CD14-positive monocyte (primary cell): ENCODE data around the gene CDK2. TPM values are rescaled to one million over a fixed set of nuclear protein-coding genes. Genes with fewer than 3 reads are reported as not detected.
A peak's percentile ranks its signal among the peaks of the same experiment; 100 is the strongest.

Experiments
- DNase-seq, 3 donors: peaks; one replicate each; pipeline ENCODE4 v3.0.0-alpha.2; 2011 to 2022
- H2AFZ ChIP-seq: 2 replicates; pipeline ENCODE4 v1.6.0; 2012; ENCODE audit warnings: mild to moderate bottlenecking, low read depth, low read length, inconsistent platforms; ENCODE audit not compliant: insufficient read depth, poor library complexity, severe bottlenecking
- H3K27ac ChIP-seq, 2 donors: 1 replicate in 1 of 2; 2 replicates in 1 of 2; pipeline ENCODE4 v1.5.1; 2012 to 2013; ENCODE audit warnings: low read length in 2 of 2, control low read depth in 1 of 2, inconsistent platforms in 1 of 2, low read depth in 1 of 2, mild to moderate bottlenecking in 1 of 2
- H3K27me3 ChIP-seq, 2 donors: one replicate each; pipeline versions ENCODE4 v1.6.0 to v1.6.1; 2011 to 2013; ENCODE audit warnings: low read length in 2 of 2; ENCODE audit not compliant: control insufficient read depth in 2 of 2, insufficient read depth in 2 of 2
- H3K36me3 ChIP-seq, 2 donors: replicated peaks in 1 of 2; 1 replicate in 1 of 2; 2 replicates in 1 of 2; pipeline versions ENCODE4 v1.5.1 to v1.6.1; 2012 to 2013; ENCODE audit warnings: low read length in 2 of 2, control low read depth in 1 of 2, inconsistent platforms in 1 of 2, mild to moderate bottlenecking in 1 of 2; ENCODE audit not compliant: insufficient read depth in 2 of 2, control insufficient read depth in 1 of 2
- H3K4me1 ChIP-seq, 2 donors: 1 replicate in 1 of 2; 2 replicates in 1 of 2; pipeline versions ENCODE4 v1.5.1 to v1.6.1; 2012 to 2013; ENCODE audit warnings: low read length in 2 of 2, control low read depth in 1 of 2, inconsistent platforms in 1 of 2, mild to moderate bottlenecking in 1 of 2, moderate library complexity in 1 of 2; ENCODE audit not compliant: insufficient read depth in 2 of 2, control insufficient read depth in 1 of 2
- H3K4me2 ChIP-seq: replicated peaks from 2 replicates; pipeline ENCODE3; 2012; ENCODE audit warnings: low read length, moderate library complexity, mild to moderate bottlenecking; ENCODE audit not compliant: poor library complexity, severe bottlenecking; ENCODE audit errors: extremely low read depth
- H3K4me3 ChIP-seq, 3 experiments: fragments of 200-600 bp in 1 of 3; sonication (generic) in 1 of 3; replicated peaks in 1 of 3; 1 replicate in 2 of 3; 2 replicates in 1 of 3; pipeline ENCODE4 v1.5.1; 2011 to 2013; ENCODE audit warnings: low read length in 3 of 3, mild to moderate bottlenecking in 3 of 3, control low read depth in 2 of 3, low read depth in 2 of 3, inconsistent platforms in 1 of 3, moderate library complexity in 1 of 3
- H3K79me2 ChIP-seq: 2 replicates; pipeline ENCODE4 v1.6.0; 2012; ENCODE audit warnings: mild to moderate bottlenecking, control low read depth, inconsistent platforms, low read length, moderate library complexity; ENCODE audit not compliant: insufficient read depth
- H3K9ac ChIP-seq: 2 replicates; pipeline ENCODE4 v1.6.0; 2017; ENCODE audit warnings: low read length, mild to moderate bottlenecking; ENCODE audit not compliant: insufficient read depth, poor library complexity, severe bottlenecking
- H3K9me3 ChIP-seq, 2 donors: replicated peaks in 1 of 2; 1 replicate in 1 of 2; 2 replicates in 1 of 2; pipeline versions ENCODE4 v1.5.1 to v1.6.1; 2012 to 2013; ENCODE audit warnings: low read length in 2 of 2, control low read depth in 1 of 2; ENCODE audit not compliant: control insufficient read depth in 1 of 2, insufficient read depth in 1 of 2
- H4K20me1 ChIP-seq: 2 replicates; pipeline ENCODE4 v1.6.0; 2012; ENCODE audit warnings: mild to moderate bottlenecking, low read length, control low read depth, moderate library complexity; ENCODE audit not compliant: insufficient read depth
- H3K27ac Mint-ChIP-seq, 7 donors: one replicate each; pipeline ENCODE4 v1.8.0; 2020; ENCODE audit warnings: mild to moderate bottlenecking in 7 of 7, mixed read lengths in 7 of 7, moderate library complexity in 6 of 7, inconsistent platforms in 2 of 7
- H3K27me3 Mint-ChIP-seq, 3 donors: one replicate each; pipeline ENCODE4 v1.8.0; 2021 to 2022; ENCODE audit warnings: low read depth in 3 of 3, mild to moderate bottlenecking in 3 of 3, mixed read lengths in 3 of 3, moderate library complexity in 3 of 3, inconsistent platforms in 1 of 3
- H3K36me3 Mint-ChIP-seq, 2 donors: one replicate each; pipeline ENCODE4 v1.8.0; 2020; ENCODE audit warnings: mixed read lengths in 2 of 2, inconsistent platforms in 1 of 2, mild to moderate bottlenecking in 1 of 2
- H3K4me1 Mint-ChIP-seq: one replicate; pipeline ENCODE4 v1.8.0; 2020; ENCODE audit warnings: mild to moderate bottlenecking, mixed read lengths
- H3K4me3 Mint-ChIP-seq, 2 donors: one replicate each; pipeline ENCODE4 v1.8.0; 2020; ENCODE audit warnings: mild to moderate bottlenecking in 2 of 2, mixed read lengths in 2 of 2, moderate library complexity in 1 of 2
- H3K9me3 Mint-ChIP-seq, 7 donors: one replicate each; pipeline ENCODE4 v1.8.0; 2020 to 2022; ENCODE audit warnings: mixed read lengths in 7 of 7, mild to moderate bottlenecking in 6 of 7, moderate library complexity in 6 of 7, inconsistent platforms in 2 of 7
- CTCF ChIP-seq: fragments of 200-600 bp; IDR thresholded peaks from one replicate; pipeline ENCODE4 v1.8.0; 2022; ENCODE audit warnings: antibody characterized with exemption, mild to moderate bottlenecking
- WGBS: methylation state at CpG from one replicate; pipeline ENCODE4 v1.1.5; 2013; ENCODE audit warnings: missing lambda C conversion rate; ENCODE audit not compliant: insufficient coverage; 5-methylcytosine and 5-hydroxymethylcytosine counted together
- intact Hi-C, 2 donors: fragments of 100-400 bp; cut with micrococcal nuclease; formaldehyde crosslinking; loops; one replicate each; pipeline versions ENCODE4 v1.15.0 to v1.15.1; 2023
- polyA plus RNA-seq, 3 donors: library from polyadenylated mRNA; depleted of rRNA in 1 of 3; unstranded in 2 of 3; stranded (reverse) in 1 of 3; fragments of 300-500 nt in 2 of 3; fragments of >200 nt in 1 of 3; fragmentation: Illumina TruSeq in 2 of 3; gene quantifications; 1 replicate in 2 of 3; 2 replicates in 1 of 3; pipeline ENCODE4 v1.2.3, GENCODE V29; 2012 to 2021

The CDK2 gene
- polyA plus RNA-seq, 3 donors: 4.1 to 11.8 (median 4.7) TPM

GRCh38 chr12:55946553-55946952 lies 20.1 kb upstream of the CDK2 start:
- peaks cover 60 to 86% of the 10 kb centered on the region in 2 donors for H3K36me3 ChIP-seq
- no peak for DNase-seq
- TF ChIP-seq CTCF: no peak
- intact Hi-C loops: no loop called here
- peaks cover 67 to 92% of the 10 kb centered on the region in 2 donors for H3K36me3 Mint-ChIP-seq
- H3K4me1 ChIP-seq: no peaks in the 10 kb centered on the region
- H3K4me3 Mint-ChIP-seq: no peak overlapping the region
- H3K9ac ChIP-seq: no peak overlapping the region
- no peak overlapping the region for H3K27ac ChIP-seq
- H3K27me3 ChIP-seq: no peaks in the 10 kb centered on the region
- H3K4me2 ChIP-seq: no peak overlapping the region
- peaks cover 2% of the 10 kb centered on the region for H3K4me1 Mint-ChIP-seq
- no peak overlapping the region for H2AFZ ChIP-seq
- 100% methylated on average over 1 of the region's 6 CpGs for WGBS
- H4K20me1 ChIP-seq: no peaks in the 10 kb centered on the region
- H3K79me2 ChIP-seq: no peaks in the 10 kb centered on the region
- no peaks in the 10 kb centered on the region for H3K9me3 ChIP-seq
- H3K27ac Mint-ChIP-seq: peak overlapping the region in 2 of 7 donors; percentile 0 to 56
- peaks cover 0 to 1% (median 0%) of the 10 kb centered on the region in 3 donors for H3K27me3 Mint-ChIP-seq
- H3K4me3 ChIP-seq: no peak overlapping the region
- no peaks in the 10 kb centered on the region for H3K9me3 Mint-ChIP-seq

GRCh38 chr12:55955344-55955743 lies 11.3 kb upstream of the CDK2 start:
- H3K9me3 ChIP-seq: no peaks in the 10 kb centered on the region
- H3K4me1 Mint-ChIP-seq: peaks cover 2% of the 10 kb centered on the region
- TF ChIP-seq CTCF: no peak
- peaks cover 0 to 7% (median 1%) of the 10 kb centered on the region in 3 donors for H3K27me3 Mint-ChIP-seq
- no peaks in the 10 kb centered on the region for H3K4me1 ChIP-seq
- H3K27me3 ChIP-seq: no peaks in the 10 kb centered on the region
- no peaks in the 10 kb centered on the region for H3K79me2 ChIP-seq
- no peak overlapping the region for H3K27ac ChIP-seq
- H3K4me2 ChIP-seq: no peak overlapping the region
- H3K4me3 Mint-ChIP-seq: no peak overlapping the region
- H4K20me1 ChIP-seq: no peaks in the 10 kb centered on the region
- no peak overlapping the region for H2AFZ ChIP-seq
- peak overlapping the region in 4 of 7 donors; percentile 43 to 70 (median 56) for H3K27ac Mint-ChIP-seq
- WGBS: 93% methylated on average over 3 of the region's 4 CpGs
- no peak for DNase-seq
- H3K36me3 ChIP-seq: peaks cover 35 to 38% of the 10 kb centered on the region in 2 donors
- peaks cover 37 to 42% of the 10 kb centered on the region in 2 donors for H3K36me3 Mint-ChIP-seq
- H3K9me3 Mint-ChIP-seq: no peaks in the 10 kb centered on the region
- H3K4me3 ChIP-seq: no peak overlapping the region
- intact Hi-C loops: no loop called here
- H3K9ac ChIP-seq: no peak overlapping the region
